HG03039 (cell line): ENCODE data around the gene GRK6.

Experiments used
- ATAC-seq: cut with Tn5 transposase; IDR thresholded peaks from one replicate; pipeline ENCODE4 v1.9.1; 2021; ENCODE audit warnings: mild to moderate bottlenecking, moderate library complexity; ENCODE audit not compliant: unreplicated experiment

The GRK6 gene

GRCh38 chr5:177425801-177426565, 493 bp upstream of the GRK6 start:
- peak; percentile 75 for ATAC-seq

DNA sequence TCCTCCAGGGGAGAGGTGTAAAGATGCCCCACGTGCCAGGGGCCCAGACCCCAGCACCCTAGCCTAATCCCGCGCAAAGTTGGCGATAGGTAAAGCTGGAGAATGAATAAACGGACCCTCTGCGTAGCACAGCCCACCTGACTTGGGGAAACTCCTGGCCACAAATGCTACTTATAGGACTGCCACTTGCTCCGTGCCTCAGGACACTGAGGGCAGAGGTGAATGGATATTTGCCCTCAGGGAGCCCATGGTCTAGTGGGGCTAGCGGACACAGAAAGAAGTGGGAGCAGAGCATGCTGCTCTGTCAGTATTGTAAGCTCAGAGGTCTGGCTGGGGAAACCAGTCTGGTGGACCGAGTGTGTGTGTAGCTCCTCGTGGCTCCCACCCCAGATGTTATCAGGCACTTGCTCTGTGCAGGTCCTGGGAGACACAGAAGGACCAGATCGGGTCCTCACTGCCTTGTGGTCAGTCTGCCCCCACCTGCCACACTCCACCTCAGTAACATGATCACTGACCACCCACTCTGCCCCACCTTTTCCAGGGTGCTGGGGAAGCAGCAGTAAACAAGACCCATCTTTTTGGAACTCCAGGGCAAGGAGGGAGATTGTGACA, 841 bp downstream of the GRK6 start:
- ATAC-seq: no peak

GRCh38 chr5:177427919-177428573, 1.6 kb downstream of the GRK6 start:
- no peak for ATAC-seq

GRCh38 chr5:177428574-177429217, 2.2 kb downstream of the GRK6 start:
- no peak for ATAC-seq

GRCh38 chr5:177429248-177430040, 3.0 kb downstream of the GRK6 start:
- ATAC-seq: no peak

- ATAC-seq: no peak
Observed at GRCh38 chr5:177430140-177430951, 3.9 kb downstream of the GRK6 start.

DNA sequence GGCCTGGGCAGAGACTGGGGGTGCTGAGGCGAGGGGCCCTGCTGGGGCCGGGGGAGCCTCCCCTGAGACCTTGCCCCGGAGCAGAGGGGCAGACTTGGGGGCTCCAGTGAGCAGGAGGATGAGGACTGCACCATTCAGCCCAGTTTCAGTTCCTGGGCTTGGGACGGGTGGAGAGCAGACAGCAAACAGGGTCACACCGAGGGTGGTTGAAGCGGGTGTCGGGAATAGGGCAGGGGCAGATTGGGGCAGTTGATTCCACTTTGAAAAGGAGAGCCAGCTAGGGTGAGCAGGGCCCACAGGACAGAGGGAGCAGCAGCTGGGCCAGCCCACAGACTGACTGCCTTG, 4.5 kb downstream of the GRK6 start:
- no peak for ATAC-seq

- peak; percentile 34 for ATAC-seq
Observed at GRCh38 chr5:177431317-177432142, 5.1 kb downstream of the GRK6 start.

DNA sequence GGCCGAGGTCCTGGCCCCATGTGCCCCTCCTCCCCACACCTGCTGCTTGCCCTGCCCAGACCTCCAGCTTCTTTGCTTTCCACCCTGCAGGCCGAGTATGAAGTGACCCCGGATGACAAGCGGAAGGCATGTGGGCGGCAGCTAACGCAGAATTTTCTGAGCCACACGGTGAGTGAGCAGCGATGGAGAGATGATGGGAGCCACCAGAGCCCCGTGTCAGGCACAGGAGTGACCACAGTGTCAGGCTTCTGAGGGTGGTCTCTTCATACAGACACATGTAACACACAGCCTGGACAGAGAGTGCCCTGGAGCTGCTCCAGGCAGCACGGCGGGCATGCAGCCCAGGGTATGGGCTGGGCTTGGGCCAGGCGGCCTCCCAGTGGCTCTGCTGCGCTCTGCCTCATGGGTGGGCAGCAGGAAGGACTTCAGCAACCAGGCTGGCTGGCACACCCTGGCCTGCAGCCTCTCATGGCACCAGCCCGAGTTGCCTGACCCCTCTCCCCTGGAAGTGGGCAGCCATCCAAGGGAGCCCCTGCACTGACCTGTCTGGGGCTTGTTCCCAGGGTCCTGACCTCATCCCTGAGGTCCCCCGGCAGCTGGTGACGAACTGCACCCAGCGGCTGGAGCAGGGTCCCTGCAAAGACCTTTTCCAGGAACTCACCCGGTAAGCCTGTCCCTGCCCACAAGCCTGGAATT, 5.8 kb downstream of the GRK6 start:
- ATAC-seq: no peak

DNA sequence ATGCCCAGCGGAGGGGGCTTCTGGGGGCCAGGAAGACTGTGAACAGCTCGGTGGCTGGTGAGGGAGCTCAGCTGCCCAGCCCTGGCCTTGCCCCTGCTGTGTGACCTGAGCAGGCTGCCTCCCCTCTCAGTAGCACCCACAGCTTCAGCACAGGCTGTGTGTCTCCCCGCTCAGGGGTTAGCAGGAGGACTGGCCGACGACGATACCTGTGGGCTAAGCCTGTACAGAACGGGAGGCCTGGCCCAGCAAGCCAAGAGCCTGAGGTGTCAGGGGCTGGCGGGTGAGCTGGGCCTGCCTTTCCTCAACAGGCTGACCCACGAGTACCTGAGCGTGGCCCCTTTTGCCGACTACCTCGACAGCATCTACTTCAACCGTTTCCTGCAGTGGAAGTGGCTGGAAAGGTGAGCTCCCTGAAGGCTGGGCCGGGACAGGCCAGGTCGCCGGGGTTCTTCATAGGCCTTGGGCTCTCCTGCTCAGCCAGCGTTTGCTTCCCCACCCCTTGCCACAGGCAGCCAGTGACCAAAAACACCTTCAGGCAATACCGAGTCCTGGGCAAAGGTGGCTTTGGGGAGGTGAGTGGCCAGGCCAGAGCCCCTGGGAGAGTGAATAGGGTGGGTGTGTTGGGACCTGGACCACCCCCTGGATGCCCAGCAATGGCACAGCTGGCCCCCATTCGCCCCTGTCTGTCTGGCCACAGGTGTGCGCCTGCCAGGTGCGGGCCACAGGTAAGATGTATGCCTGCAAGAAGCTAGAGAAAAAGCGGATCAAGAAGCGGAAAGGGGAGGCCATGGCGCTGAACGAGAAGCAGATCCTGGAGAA, 6.6 kb downstream of the GRK6 start:
- ATAC-seq: no peak

DNA sequence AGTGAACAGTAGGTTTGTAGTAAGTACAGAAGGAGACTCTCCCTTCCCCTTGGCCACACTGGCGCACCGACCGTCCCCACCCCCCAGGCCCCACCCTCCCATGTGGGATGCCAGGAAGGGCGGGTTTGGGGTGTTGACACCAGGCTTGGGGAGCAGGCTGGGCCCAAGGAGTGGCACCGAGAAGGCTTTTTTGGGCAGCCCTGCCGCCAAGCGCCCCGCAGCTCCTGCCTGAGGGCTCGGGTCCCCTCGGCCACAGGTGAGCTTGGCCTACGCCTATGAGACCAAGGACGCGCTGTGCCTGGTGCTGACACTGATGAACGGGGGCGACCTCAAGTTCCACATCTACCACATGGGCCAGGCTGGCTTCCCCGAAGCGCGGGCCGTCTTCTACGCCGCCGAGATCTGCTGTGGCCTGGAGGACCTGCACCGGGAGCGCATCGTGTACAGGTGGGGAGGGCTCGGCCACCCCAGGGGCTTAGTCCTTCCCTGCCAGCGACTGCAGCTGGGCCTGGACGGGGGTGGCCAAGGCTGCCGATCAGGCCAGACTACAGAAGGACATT, 7.3 kb downstream of the GRK6 start:
- no peak for ATAC-seq

DNA sequence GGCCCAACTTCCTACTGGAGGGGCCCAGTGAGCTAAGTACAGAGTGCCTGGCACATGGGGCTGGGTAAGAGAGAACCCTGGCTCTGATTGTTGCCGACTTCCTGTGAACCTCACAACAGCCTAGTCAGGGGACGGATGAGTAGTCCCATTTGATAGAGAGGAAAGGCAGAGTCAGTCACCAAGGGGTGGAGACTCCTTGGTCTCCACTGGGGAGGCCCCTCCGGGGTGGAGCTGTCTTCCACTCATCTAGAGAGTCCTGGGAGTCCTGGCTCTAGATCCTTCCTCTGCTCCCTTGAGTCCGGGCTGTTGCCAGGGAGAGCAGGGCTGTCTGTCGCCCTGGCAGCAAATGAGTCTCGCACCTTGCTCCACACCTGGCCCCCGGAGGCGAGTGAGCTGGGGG, 8.0 kb downstream of the GRK6 start:
- ATAC-seq: no peak

DNA sequence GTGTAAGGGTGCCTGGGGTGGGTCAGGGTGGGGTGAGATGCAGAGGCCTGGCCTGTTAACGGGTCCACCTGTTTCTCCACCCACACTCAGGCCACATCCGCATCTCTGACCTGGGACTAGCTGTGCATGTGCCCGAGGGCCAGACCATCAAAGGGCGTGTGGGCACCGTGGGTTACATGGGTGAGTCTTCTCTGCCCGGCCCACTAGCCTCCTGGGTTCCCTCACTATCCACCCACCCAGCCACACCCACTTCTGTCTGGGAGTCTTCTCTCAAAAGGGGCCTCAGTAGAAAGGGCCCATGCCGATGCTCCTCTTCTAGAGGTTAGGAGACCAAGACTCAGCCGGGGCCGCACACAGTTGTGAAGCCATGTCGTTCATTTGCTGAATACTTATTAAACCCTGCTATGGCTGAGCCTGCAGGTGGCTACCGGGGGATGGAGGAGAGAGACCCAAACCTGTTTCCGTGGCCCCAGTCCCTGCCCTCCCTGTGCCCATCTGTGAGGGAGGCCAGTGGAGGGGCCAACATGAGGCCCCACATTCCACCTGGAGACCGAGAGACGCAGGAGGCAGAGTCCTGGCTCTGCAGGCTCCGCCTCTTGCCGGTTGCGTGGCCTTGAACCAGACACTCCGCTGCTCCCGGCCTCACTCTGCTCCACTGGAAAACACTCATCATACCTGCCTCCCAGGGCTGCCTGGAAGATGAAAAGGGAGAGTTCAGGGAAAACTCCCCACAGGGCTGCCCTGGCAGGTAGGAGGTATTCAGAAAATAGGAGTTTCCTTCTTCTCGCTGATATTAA, 8.7 kb downstream of the GRK6 start:
- no peak for ATAC-seq

GRCh38 chr5:177435847-177436536, 9.5 kb downstream of the GRK6 start:
- no peak for ATAC-seq

GRCh38 chr5:177437623-177438022, 11.1 kb downstream of the GRK6 start:
- ATAC-seq: no peak

DNA sequence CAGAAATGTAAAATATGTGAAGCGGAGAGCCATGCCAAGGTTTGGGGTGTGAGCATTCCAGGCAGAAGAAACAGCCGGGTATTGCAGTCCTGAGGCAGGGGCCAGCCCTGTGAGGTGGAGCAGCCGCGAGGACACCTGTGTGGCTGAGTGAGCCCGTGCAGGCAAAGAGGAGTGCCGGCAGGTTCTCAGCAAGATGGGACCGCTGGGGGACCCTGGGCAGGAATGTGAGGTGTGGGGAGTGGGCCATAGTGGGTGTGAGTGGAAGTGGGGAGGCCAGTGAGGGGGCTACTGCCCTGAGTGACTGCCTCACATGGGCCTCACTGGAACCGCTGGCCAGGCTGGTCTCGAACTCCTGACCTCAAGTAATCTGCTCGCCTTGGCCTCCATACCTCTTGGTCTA, 12.0 kb downstream of the GRK6 start:
- ATAC-seq: no peak
